GM13976 (cell line): ENCODE data around the gene PAGR1.
"Not testable (repeated sequence)": the region's sequence is repeated elsewhere in the genome, so short reads cannot be mapped to it uniquely, and the experiment has no call there.

Experiments used
- DNase-seq: peaks from one replicate; pipeline ENCODE4 v3.0.0; 2012; ENCODE audit warnings: low spot score
- CTCF ChIP-seq: IDR thresholded peaks from 2 replicates; pipeline ENCODE4 v1.5.1; 2012; ENCODE audit warnings: borderline replicate concordance, mild to moderate bottlenecking; ENCODE audit not compliant: insufficient read depth; ENCODE audit errors: extremely low read depth, missing control alignments, control extremely low read depth
- in situ Hi-C: fragments of 300-500 bp; cut with MboI; formaldehyde crosslinking; loops from one replicate; pipeline ENCODE4 v1.12.0; 2022; ENCODE audit warnings: low sequenced_read_pairs, mixed read lengths, inconsistent platforms; ENCODE audit not compliant: unreplicated experiment

Gene PAGR1

GRCh38 chr16:29864205-29864604 is 48.3 kb downstream of the PAGR1 start:
- no peak for TF ChIP-seq CTCF
- in situ Hi-C loops = no loop called here
- DNase-seq = no peak

GRCh38 chr16:29868396-29869009 is 52.6 kb downstream of the PAGR1 start:
- in situ Hi-C loops = no loop called here
- DNase-seq = no peak
- no peak for TF ChIP-seq CTCF

GRCh38 chr16:29869067-29869466 is 53.1 kb downstream of the PAGR1 start:
- in situ Hi-C loops = not testable (repeated sequence)

More at GRCh38 chr16:29869067-29869466, 53.1 kb downstream of the PAGR1 start:
- not testable (repeated sequence) for DNase-seq
